MM.1S (cell line): ENCODE measurements around the gene KRTAP5-11.

Experiments
- DNase-seq: peaks from one replicate; pipeline ENCODE4 v3.0.0-alpha.2; 2015
- H2AFZ ChIP-seq: fragments of 300-600 bp; sonication (generic); 2 replicates; pipeline ENCODE4 v1.6.0; 2016; ENCODE audit warnings: antibody characterized with exemption, low read length
- H3F3A ChIP-seq: fragments of 300-600 bp; sonication (generic); 2 replicates; pipeline ENCODE4 v1.6.1; 2016; ENCODE audit warnings: mild to moderate bottlenecking, antibody characterized with exemption, low read length, moderate library complexity, mixed read lengths; ENCODE audit not compliant: insufficient read depth
- H3K27ac ChIP-seq: fragments of 300-600 bp; sonication (generic); 2 replicates; pipeline ENCODE4 v1.5.1; 2016; ENCODE audit warnings: mild to moderate bottlenecking, low read length
- H3K27me3 ChIP-seq: fragments of 300-600 bp; sonication (generic); replicated peaks from 2 replicates; pipeline ENCODE4 v1.6.0; 2016; ENCODE audit warnings: low read length; ENCODE audit not compliant: insufficient read depth
- H3K36me3 ChIP-seq: fragments of 300-600 bp; sonication (generic); replicated peaks from 2 replicates; pipeline ENCODE4 v1.6.1; 2016; ENCODE audit warnings: mild to moderate bottlenecking, low read length, mixed read lengths; ENCODE audit not compliant: insufficient read depth
- H3K4me1 ChIP-seq: fragments of 300-600 bp; sonication (generic); 2 replicates; pipeline ENCODE4 v1.6.1; 2016; ENCODE audit warnings: low read length, mixed read lengths
- H3K4me2 ChIP-seq: fragments of 300-600 bp; sonication (generic); 2 replicates; pipeline ENCODE4 v1.6.0; 2016; ENCODE audit warnings: low read depth, low read length
- H3K4me3 ChIP-seq: fragments of 300-600 bp; sonication (generic); 2 replicates; pipeline ENCODE4 v1.5.1; 2016; ENCODE audit warnings: low read length, mixed read lengths
- H3K79me2 ChIP-seq: fragments of 300-600 bp; sonication (generic); 2 replicates; pipeline ENCODE4 v1.6.1; 2016; ENCODE audit warnings: mixed run types, low read length, mixed read lengths
- H3K9ac ChIP-seq: fragments of 300-600 bp; sonication (generic); 2 replicates; pipeline ENCODE4 v1.6.1; 2016; ENCODE audit warnings: low read length, mixed read lengths
- H3K9me2 ChIP-seq: fragments of 300-600 bp; sonication (generic); replicated peaks from 2 replicates; pipeline ENCODE4 v1.6.1; 2016; ENCODE audit warnings: mild to moderate bottlenecking, low read length, mixed read lengths; ENCODE audit not compliant: insufficient read depth
- H3K9me3 ChIP-seq: fragments of 300-600 bp; sonication (generic); replicated peaks from 2 replicates; pipeline ENCODE4 v1.6.1; 2016; ENCODE audit warnings: mild to moderate bottlenecking, low read length, mixed read lengths; ENCODE audit not compliant: insufficient read depth
- H4K20me1 ChIP-seq: fragments of 300-600 bp; sonication (generic); 2 replicates; pipeline ENCODE4 v1.6.1; 2016; ENCODE audit warnings: mild to moderate bottlenecking, low read length, moderate library complexity, mixed read lengths; ENCODE audit not compliant: insufficient read depth
- EZH2 ChIP-seq: fragments of 300-600 bp; sonication (generic); optimal IDR thresholded peaks from 2 replicates; pipeline ENCODE3; 2017; ENCODE audit warnings: low read depth, mild to moderate bottlenecking, antibody characterized with exemption, low read length, mixed read lengths
- EZH2phosphoT487 ChIP-seq: fragments of 300-600 bp; sonication (generic); IDR thresholded peaks from 2 replicates; pipeline ENCODE4 v1.6.1; 2018; ENCODE audit warnings: antibody characterized with exemption, low read length
- TF ChIP-seq, protein P1 (sequence below): fragments of 300-600 bp; sonication (generic); IDR thresholded peaks from 2 replicates; pipeline ENCODE4 v1.5.1; 2016; ENCODE audit warnings: antibody characterized with exemption, low read length, mixed read lengths

Gene KRTAP5-11

GRCh38 chr11:71551711-71552110 lies 31.0 kb downstream of the KRTAP5-11 start:
- no peak overlapping the region for H3K9ac ChIP-seq
- H3K4me3 ChIP-seq, result no peak overlapping the region
- H3K9me2 ChIP-seq, result no peaks in the 10 kb centered on the region
- H3K79me2 ChIP-seq, result no peaks in the 10 kb centered on the region
- H3K4me2 ChIP-seq, result no peak overlapping the region
- H3K27ac ChIP-seq, result no peak overlapping the region
- H3K9me3 ChIP-seq, result no peaks in the 10 kb centered on the region
- TF ChIP-seq EZH2 (no peak), EZH2phosphoT487 (no peak)
- TF ChIP-seq, protein P1, sequence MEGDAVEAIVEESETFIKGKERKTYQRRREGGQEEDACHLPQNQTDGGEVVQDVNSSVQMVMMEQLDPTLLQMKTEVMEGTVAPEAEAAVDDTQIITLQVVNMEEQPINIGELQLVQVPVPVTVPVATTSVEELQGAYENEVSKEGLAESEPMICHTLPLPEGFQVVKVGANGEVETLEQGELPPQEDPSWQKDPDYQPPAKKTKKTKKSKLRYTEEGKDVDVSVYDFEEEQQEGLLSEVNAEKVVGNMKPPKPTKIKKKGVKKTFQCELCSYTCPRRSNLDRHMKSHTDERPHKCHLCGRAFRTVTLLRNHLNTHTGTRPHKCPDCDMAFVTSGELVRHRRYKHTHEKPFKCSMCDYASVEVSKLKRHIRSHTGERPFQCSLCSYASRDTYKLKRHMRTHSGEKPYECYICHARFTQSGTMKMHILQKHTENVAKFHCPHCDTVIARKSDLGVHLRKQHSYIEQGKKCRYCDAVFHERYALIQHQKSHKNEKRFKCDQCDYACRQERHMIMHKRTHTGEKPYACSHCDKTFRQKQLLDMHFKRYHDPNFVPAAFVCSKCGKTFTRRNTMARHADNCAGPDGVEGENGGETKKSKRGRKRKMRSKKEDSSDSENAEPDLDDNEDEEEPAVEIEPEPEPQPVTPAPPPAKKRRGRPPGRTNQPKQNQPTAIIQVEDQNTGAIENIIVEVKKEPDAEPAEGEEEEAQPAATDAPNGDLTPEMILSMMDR, result no peak
- no peaks in the 10 kb centered on the region for H3K36me3 ChIP-seq
- H4K20me1 ChIP-seq, result no peaks in the 10 kb centered on the region
- H2AFZ ChIP-seq, result no peak overlapping the region
- DNase-seq, result no peak
- peaks cover 57% of the 10 kb centered on the region for H3K27me3 ChIP-seq
- H3F3A ChIP-seq, result no peaks in the 10 kb centered on the region
- H3K4me1 ChIP-seq, result no peaks in the 10 kb centered on the region

DNA sequence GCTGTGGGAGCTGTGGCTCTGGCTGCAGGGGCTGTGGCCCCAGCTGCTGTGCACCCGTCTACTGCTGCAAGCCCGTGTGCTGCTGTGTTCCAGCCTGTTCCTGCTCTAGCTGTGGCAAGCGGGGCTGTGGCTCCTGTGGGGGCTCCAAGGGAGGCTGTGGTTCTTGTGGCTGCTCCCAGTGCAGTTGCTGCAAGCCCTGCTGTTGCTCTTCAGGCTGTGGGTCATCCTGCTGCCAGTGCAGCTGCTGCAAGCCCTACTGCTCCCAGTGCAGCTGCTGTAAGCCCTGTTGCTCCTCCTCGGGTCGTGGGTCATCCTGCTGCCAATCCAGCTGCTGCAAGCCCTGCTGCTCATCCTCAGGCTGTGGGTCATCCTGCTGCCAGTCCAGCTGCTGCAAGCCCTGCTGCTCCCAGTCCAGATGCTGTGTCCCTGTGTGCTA lies 33.9 kb downstream of the KRTAP5-11 start:
- H3K4me1 ChIP-seq, result no peaks in the 10 kb centered on the region
- no peak overlapping the region for H3K9ac ChIP-seq
- H3F3A ChIP-seq, result no peaks in the 10 kb centered on the region
- no peak overlapping the region for H3K4me3 ChIP-seq
- H3K27ac ChIP-seq, result no peak overlapping the region
- no peaks in the 10 kb centered on the region for H3K36me3 ChIP-seq
- H3K9me2 ChIP-seq, result no peaks in the 10 kb centered on the region
- H3K27me3 ChIP-seq, result peaks cover 79% of the 10 kb centered on the region
- H4K20me1 ChIP-seq, result no peaks in the 10 kb centered on the region
- H3K79me2 ChIP-seq, result no peaks in the 10 kb centered on the region
- H3K9me3 ChIP-seq, result no peaks in the 10 kb centered on the region
- H3K4me2 ChIP-seq, result no peak overlapping the region
- H2AFZ ChIP-seq, result no peak overlapping the region
- no peak for DNase-seq
- TF ChIP-seq, protein P1, result no peak
- TF ChIP-seq EZH2 (no peak), EZH2phosphoT487 (no peak)

DNA sequence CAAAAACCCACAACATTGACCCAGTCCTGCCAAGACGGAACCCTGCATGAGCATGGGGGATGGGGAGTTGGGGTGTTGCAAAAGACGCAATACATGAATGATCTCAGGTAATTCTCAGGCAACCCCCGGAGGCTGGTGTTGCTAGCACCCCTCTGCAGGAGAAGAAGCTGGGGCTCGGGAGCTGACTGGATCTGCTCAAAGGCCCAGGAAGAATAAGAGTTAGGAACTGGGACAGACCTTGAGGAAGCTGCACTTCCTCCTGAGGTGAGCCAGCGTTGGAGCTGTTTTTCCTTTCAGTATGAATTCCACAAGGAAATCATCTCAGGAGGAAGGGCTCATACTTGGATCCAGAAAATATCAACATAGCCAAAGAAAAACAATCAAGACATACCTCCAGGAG lies 34.6 kb downstream of the KRTAP5-11 start, which contains the start of gene KRTAP5-9:
Gene KRTAP5-9 (plus strand): TSS at position 301 of the 400 bp plus-strand sequence. CDS start 238 bp downstream, outside the sequence.
- Histone ChIP-seq H3K4me1 (no peaks in the 10 kb centered on the region), H3F3A (no peaks in the 10 kb centered on the region), H3K36me3 (no peaks in the 10 kb centered on the region), H2AFZ (no peak within 1 kb of the TSS), H3K4me2 (no peak within 1 kb of the TSS), H3K4me3 (no peak within 1 kb of the TSS), H3K9me3 (no peaks in the 10 kb centered on the region), H3K27me3 (peaks cover 85% of the 10 kb centered on the region), H3K79me2 (no peaks in the 10 kb centered on the region), H3K9me2 (no peaks in the 10 kb centered on the region), H3K27ac (no peak within 1 kb of the TSS), H4K20me1 (no peaks in the 10 kb centered on the region), H3K9ac (no peak within 1 kb of the TSS)
- TF ChIP-seq EZH2 (no peak), EZH2phosphoT487 (no peak)
- TF ChIP-seq, protein P1, result no peak
- DNase-seq, result no peak
